CD4-positive, alpha-beta T cell (primary cell): ENCODE measurements around the gene ECT2L. TPM values are rescaled to one million over a fixed set of nuclear protein-coding genes. Genes with fewer than 3 reads are reported as not detected.
A peak's percentile ranks its signal among the peaks of the same experiment; 100 is the strongest.

ENCODE experiments used
- ATAC-seq: fragments of 200-7000 bp; cut with Tn5 transposase; one replicate; pipeline ENCODE4 v1.10.0; 2022; ENCODE audit warnings: mild to moderate bottlenecking; ENCODE audit not compliant: poor library complexity
- CTCF ChIA-PET: fragments of 350-600 bp; sonication (Branson Sonifier 250); formaldehyde crosslinking; loops from one replicate; lab custom pipeline; 2021; ENCODE audit warnings: antibody characterized with exemption, inconsistent platforms; lab: Charles Lee
- POLR2A ChIA-PET: fragments of 350-600 bp; sonication (Branson Sonifier 250); formaldehyde crosslinking; loops from one replicate; lab custom pipeline; 2021; ENCODE audit warnings: antibody characterized with exemption, inconsistent platforms; lab: Charles Lee
- DNase-seq, 14 experiments: peaks; one replicate each; pipeline ENCODE4 v3.0.0-alpha.2; 2013 to 2020; ENCODE audit warnings: mixed read lengths in 2 of 14
- H3K27ac ChIP-seq, 2 donors: one replicate each; pipeline versions ENCODE4 v1.5.1 to v1.7.0; 2013; ENCODE audit warnings: low read length in 2 of 2, low read depth in 1 of 2, mild to moderate bottlenecking in 1 of 2
- H3K27me3 ChIP-seq, 2 experiments: 1 replicate in 1 of 2; 2 replicates in 1 of 2; pipeline versions ENCODE4 v1.6.1 to v1.7.0; 2013; ENCODE audit warnings: low read length in 2 of 2, control low read depth in 1 of 2, mild to moderate bottlenecking in 1 of 2, moderate library complexity in 1 of 2; ENCODE audit not compliant: insufficient read depth in 2 of 2, control insufficient read depth in 1 of 2
- H3K36me3 ChIP-seq: one replicate; pipeline ENCODE4 v1.6.1; 2013; ENCODE audit warnings: low read length, control low read depth; ENCODE audit not compliant: insufficient read depth
- H3K4me1 ChIP-seq: one replicate; pipeline ENCODE4 v1.6.1; 2013; ENCODE audit warnings: low read length, control low read depth; ENCODE audit not compliant: insufficient read depth
- H3K4me3 ChIP-seq: one replicate; pipeline ENCODE4 v1.5.1; 2013; ENCODE audit warnings: mild to moderate bottlenecking, low read length, moderate library complexity
- H3K9me3 ChIP-seq, 2 experiments: 1 replicate in 1 of 2; 2 replicates in 1 of 2; pipeline versions ENCODE4 v1.6.1 to v1.7.0; 2013; ENCODE audit warnings: low read length in 2 of 2, mild to moderate bottlenecking in 2 of 2, control low read depth in 1 of 2, moderate library complexity in 1 of 2; ENCODE audit not compliant: control insufficient read depth in 1 of 2, insufficient read depth in 1 of 2
- H3K27ac Mint-ChIP-seq: one replicate; pipeline ENCODE4 v1.8.0; 2020; ENCODE audit warnings: mixed read lengths
- H3K27me3 Mint-ChIP-seq: one replicate; pipeline ENCODE4 v1.8.0; 2021; ENCODE audit warnings: mixed read lengths
- H3K36me3 Mint-ChIP-seq: one replicate; pipeline ENCODE4 v1.8.0; 2021; ENCODE audit warnings: low read depth, mixed read lengths
- H3K4me1 Mint-ChIP-seq: one replicate; pipeline ENCODE4 v1.8.0; 2021; ENCODE audit warnings: low read depth, mixed read lengths
- H3K4me3 Mint-ChIP-seq: one replicate; pipeline ENCODE4 v1.8.0; 2020; ENCODE audit warnings: mild to moderate bottlenecking, mixed read lengths
- H3K9me3 Mint-ChIP-seq: one replicate; pipeline ENCODE4 v1.8.0; 2020; ENCODE audit warnings: mixed read lengths
- intact Hi-C, 2 experiments: fragments of 100-400 bp; cut with DNase I in 1 of 2; cut with micrococcal nuclease in 1 of 2; formaldehyde crosslinking; loops; one replicate each; pipeline versions ENCODE4 v1.15.1 to v1.9.0; 2023 to 2025; cut with DNase I, micrococcal nuclease
- total RNA-seq, 174 experiments: library from RNA in 2 of 174; stranded (reverse) in 2 of 174; gene quantifications; one replicate each; pipeline ENCODE4 v1.2.3 and lab custom pipeline; 2021 to 2026
- TF ChIP-seq, protein P1 (sequence below): fragments of 200-600 bp; IDR thresholded peaks from one replicate; pipeline ENCODE4 v1.8.0; 2022; ENCODE audit warnings: antibody characterized with exemption, mild to moderate bottlenecking

The ECT2L gene
- total RNA-seq, 2 experiments from 2014 or later: not detected

DNA sequence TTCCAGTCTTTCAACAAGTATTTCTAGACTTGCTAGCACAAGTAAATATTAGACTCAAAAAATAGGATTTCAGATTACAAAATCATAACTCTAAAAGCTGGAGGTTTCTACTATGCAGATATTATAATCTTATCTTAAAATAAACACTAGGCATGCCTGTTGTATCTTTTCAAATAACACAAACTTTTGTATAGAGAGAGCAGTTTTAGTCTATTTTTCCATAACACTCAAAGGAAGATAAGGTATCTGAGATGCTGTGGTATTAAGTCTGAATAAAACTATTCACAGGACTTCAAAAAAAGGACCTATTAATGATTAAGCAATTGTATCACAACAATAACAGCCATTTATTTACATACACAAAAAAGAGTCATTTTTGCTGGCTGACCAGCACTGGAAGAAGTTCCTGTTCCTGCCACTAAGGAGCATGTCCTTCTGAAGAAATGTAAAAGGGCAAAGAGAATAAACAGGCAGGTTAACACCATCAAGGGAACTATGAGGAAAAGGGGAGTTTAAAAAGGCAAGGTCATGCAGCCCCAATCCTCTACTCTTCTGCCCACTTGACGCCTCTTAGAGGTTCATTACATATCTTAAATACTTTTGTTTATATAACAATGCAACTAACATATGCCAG lies 152.8 kb downstream of the ECT2L start:
- ChIA-PET POLR2A (no interaction called here), CTCF (no interaction called here)
- DNase-seq: no peak
- Mint-ChIP-seq H3K9me3 (no peaks in the 10 kb centered on the region), H3K36me3 (peaks cover 35% of the 10 kb centered on the region), H3K27me3 (no peaks in the 10 kb centered on the region), H3K27ac (no peak overlapping the region), H3K4me1 (peaks cover 68% of the 10 kb centered on the region), H3K4me3 (no peak overlapping the region)
- no peaks in the 10 kb centered on the region for H3K27me3 ChIP-seq
- H3K9me3 ChIP-seq: no peaks in the 10 kb centered on the region
- peaks cover 25% of the 10 kb centered on the region for H3K36me3 ChIP-seq
- no peak overlapping the region for H3K27ac ChIP-seq
- ATAC-seq: no peak
- intact Hi-C loops: loop anchor here in 1 of 2 experiments (5.0 kb wide), 1 partner anchor 39 kb away; the partner anchor contains the start of gene REPS1
- TF ChIP-seq, protein P1, sequence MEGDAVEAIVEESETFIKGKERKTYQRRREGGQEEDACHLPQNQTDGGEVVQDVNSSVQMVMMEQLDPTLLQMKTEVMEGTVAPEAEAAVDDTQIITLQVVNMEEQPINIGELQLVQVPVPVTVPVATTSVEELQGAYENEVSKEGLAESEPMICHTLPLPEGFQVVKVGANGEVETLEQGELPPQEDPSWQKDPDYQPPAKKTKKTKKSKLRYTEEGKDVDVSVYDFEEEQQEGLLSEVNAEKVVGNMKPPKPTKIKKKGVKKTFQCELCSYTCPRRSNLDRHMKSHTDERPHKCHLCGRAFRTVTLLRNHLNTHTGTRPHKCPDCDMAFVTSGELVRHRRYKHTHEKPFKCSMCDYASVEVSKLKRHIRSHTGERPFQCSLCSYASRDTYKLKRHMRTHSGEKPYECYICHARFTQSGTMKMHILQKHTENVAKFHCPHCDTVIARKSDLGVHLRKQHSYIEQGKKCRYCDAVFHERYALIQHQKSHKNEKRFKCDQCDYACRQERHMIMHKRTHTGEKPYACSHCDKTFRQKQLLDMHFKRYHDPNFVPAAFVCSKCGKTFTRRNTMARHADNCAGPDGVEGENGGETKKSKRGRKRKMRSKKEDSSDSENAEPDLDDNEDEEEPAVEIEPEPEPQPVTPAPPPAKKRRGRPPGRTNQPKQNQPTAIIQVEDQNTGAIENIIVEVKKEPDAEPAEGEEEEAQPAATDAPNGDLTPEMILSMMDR: no peak
- H3K4me1 ChIP-seq: peaks cover 8% of the 10 kb centered on the region
- H3K4me3 ChIP-seq: no peak overlapping the region

DNA sequence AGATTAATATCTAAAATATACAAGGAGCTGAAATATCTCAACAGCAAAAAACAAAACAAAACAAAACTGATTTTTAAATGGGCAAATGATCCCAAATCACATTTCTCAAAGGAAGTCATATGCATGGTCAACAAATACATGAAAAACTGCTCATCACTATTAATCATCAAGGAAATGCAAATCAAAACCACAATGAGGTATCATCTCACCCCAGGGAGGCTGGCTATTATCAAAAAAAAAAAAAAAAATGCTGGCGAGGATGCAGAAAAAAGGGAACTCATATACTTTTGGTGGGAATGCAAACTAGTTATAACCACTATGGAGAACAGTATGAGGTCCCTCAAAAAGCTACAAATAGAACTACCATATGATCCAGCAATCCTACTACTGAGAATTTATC lies 157.6 kb downstream of the ECT2L start:
- Histone ChIP-seq H3K4me1 (peaks cover 6% of the 10 kb centered on the region), H3K36me3 (no peaks in the 10 kb centered on the region), H3K27ac (no peak overlapping the region), H3K9me3 (no peaks in the 10 kb centered on the region), H3K4me3 (no peak overlapping the region), H3K27me3 (no peaks in the 10 kb centered on the region)
- Mint-ChIP-seq H3K27me3 (no peaks in the 10 kb centered on the region), H3K27ac (no peak overlapping the region), H3K9me3 (no peaks in the 10 kb centered on the region), H3K36me3 (no peaks in the 10 kb centered on the region), H3K4me3 (no peak overlapping the region), H3K4me1 (peaks cover 82% of the 10 kb centered on the region)
- ChIA-PET CTCF (interaction anchor here (1.2 kb wide), 1 partner anchor 13 kb away, joined by 5 read pairs; no protein-coding TSS in a partner anchor), POLR2A (interaction anchor here (1.1 kb wide), 1 partner anchor 14 kb away, joined by 3 read pairs; no protein-coding TSS in a partner anchor)
- peak in 2 of 14 experiments; percentile 6 to 15 for DNase-seq
- no peak for ATAC-seq
- intact Hi-C loops: no loop called here
- TF ChIP-seq, protein P1: no peak

Other genes with a start within 250 kb of the ECT2L start
- 10 to 100 TPM; 36.9 to 37.2 TPM for gene CCDC28A, start 22.3 kb upstream of the ECT2L start, total RNA-seq
- gene REPS1, start 192.2 kb downstream of the ECT2L start, total RNA-seq: 10 to 100 TPM; 54.0 to 56.6 TPM
- gene ABRACL, start 232.7 kb downstream of the ECT2L start, total RNA-seq: 10 to 100 TPM; 36.8 to 40.6 TPM